Breast epithelium (tissue), 3 donors: ENCODE results near the gene RAB29.

Source experiments
- CTCF ChIP-seq, 3 donors: fragments of 450-650 bp; IDR thresholded peaks; one replicate each; pipeline ENCODE4 v1.5.1; 2016 to 2017; ENCODE audit warnings: antibody characterized with exemption in 3 of 3, mild to moderate bottlenecking in 3 of 3, moderate library complexity in 3 of 3
- POLR2AphosphoS5 ChIP-seq, 3 donors: sonication (generic); formaldehyde crosslinking; IDR thresholded peaks; one replicate each; pipeline ENCODE4 v1.6.1; 2017; ENCODE audit warnings: antibody characterized with exemption in 3 of 3

DNA sequence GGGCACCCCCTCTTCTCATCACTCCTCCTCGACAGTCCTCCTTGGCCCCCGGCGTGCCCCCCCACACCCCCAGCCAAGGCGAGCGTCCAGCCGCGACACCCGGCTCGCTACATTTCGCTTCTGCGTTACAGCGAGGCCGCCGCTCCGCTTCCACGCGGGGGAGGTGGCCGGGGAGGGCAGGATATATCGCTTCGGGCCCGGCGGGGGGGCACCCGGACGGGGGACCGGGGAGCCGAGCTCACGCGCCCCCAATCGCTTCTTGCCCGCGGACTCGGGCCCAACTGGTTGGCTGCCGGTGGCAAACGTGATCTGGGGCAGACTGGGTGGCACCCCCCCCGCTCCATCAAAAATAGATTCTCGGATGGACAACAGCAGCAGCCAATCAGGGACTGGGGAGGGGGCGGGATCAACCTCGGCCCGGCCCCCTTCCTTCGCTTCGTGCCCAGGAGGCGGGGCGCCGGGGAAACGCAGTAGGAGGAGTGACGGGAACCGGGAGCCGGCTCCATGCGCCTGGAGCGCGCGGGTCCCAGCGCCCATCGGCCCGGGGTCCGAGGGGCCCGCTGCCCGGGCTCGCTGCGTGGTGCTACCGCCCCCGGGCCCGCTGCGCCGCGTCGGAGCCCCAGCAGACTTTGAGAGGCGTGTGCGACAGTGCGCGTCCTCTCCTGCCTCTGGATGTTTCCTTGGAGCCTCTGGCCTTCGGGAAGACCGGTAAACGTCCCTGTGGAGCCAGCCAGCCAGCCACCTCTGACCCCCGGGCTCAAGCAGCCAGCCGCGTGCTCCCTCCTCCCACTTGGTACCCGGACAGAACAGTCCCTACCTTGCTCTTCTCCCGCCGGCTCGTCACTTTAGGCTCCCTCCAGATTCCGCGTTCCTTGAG is 37.8 kb upstream of the RAB29 start, which contains the start of gene SLC41A1:
- TF ChIP-seq POLR2AphosphoS5 (IDR thresholded peaks at IDR 0.05) (peak; percentile 65 to 73 (median 65)), CTCF (IDR thresholded peaks at IDR 0.05) (no peak)
